ENCODE data around the gene NTN5.

Gene NTN5

GRCh38 chr19:48708471-48708870 lies 35.7 kb upstream of the NTN5 start:
- Histone ChIP-seq H3K4me1 (ENCODE audit: control insufficient read depth, low read length) (peaks cover 8% of the 10 kb centered on the region), H3K27me3 (ENCODE audit: control insufficient read depth, low read length) (no peaks in the 10 kb centered on the region), H3K4me2 (ENCODE audit: low read length) (no peak overlapping the region), H3F3A (ENCODE audit: control insufficient read depth, insufficient read depth) (no peaks in the 10 kb centered on the region), H3K9me3 (ENCODE audit: control insufficient read depth, insufficient read depth, low read length) (no peaks in the 10 kb centered on the region), H3K79me2 (ENCODE audit: control insufficient read depth, low read length) (no peaks in the 10 kb centered on the region), H3K9me2 (replicated peaks; ENCODE audit: control insufficient read depth, low read length) (no peaks in the 10 kb centered on the region), H3K4me3 (ENCODE audit: low read length) (no peak overlapping the region), H4K20me1 (ENCODE audit: control insufficient read depth, insufficient read depth, low read depth, low read length) (no peaks in the 10 kb centered on the region), H3K27ac (ENCODE audit: low read depth, low read length) (no peak overlapping the region), H3K36me3 (ENCODE audit: control insufficient read depth, low read length) (no peaks in the 10 kb centered on the region)
- TF ChIP-seq CTCF (IDR thresholded peaks at IDR 0.05; ENCODE audit: low read depth, low read length, poor library complexity, severe bottlenecking) (no peak), EZH2phosphoT487 (IDR thresholded peaks at IDR 0.05; ENCODE audit: borderline replicate concordance, low read length) (no peak)

GRCh38 chr19:48705431-48705830 lies 32.6 kb upstream of the NTN5 start:
- no peaks in the 10 kb centered on the region for H3K79me2 ChIP-seq (ENCODE audit: control insufficient read depth, low read length)
- no peak overlapping the region for H3K4me3 ChIP-seq (ENCODE audit: low read length)
- no peak overlapping the region for H3K27ac ChIP-seq (ENCODE audit: low read depth, low read length)
- no peaks in the 10 kb centered on the region for H3K9me3 ChIP-seq (ENCODE audit: control insufficient read depth, insufficient read depth, low read length)
- H3K4me1 ChIP-seq (ENCODE audit: control insufficient read depth, low read length), result no peaks in the 10 kb centered on the region
- H4K20me1 ChIP-seq (ENCODE audit: control insufficient read depth, insufficient read depth, low read depth, low read length), result no peaks in the 10 kb centered on the region
- H3F3A ChIP-seq (ENCODE audit: control insufficient read depth, insufficient read depth), result no peaks in the 10 kb centered on the region
- TF ChIP-seq EZH2phosphoT487 (IDR thresholded peaks at IDR 0.05; ENCODE audit: borderline replicate concordance, low read length), result no peak
- TF ChIP-seq CTCF (IDR thresholded peaks at IDR 0.05; ENCODE audit: low read depth, low read length, poor library complexity, severe bottlenecking), result no peak
- no peaks in the 10 kb centered on the region for H3K27me3 ChIP-seq (ENCODE audit: control insufficient read depth, low read length)
- no peak overlapping the region for H3K4me2 ChIP-seq (ENCODE audit: low read length)
- no peaks in the 10 kb centered on the region for H3K36me3 ChIP-seq (ENCODE audit: control insufficient read depth, low read length)
- no peaks in the 10 kb centered on the region for H3K9me2 ChIP-seq (replicated peaks; ENCODE audit: control insufficient read depth, low read length)

GRCh38 chr19:48703316-48703715 lies 30.5 kb upstream of the NTN5 start:
- H3K9me2 ChIP-seq (replicated peaks; ENCODE audit: control insufficient read depth, low read length), result no peaks in the 10 kb centered on the region
- H3K36me3 ChIP-seq (ENCODE audit: control insufficient read depth, low read length), result no peaks in the 10 kb centered on the region
- H3K27me3 ChIP-seq (ENCODE audit: control insufficient read depth, low read length), result no peaks in the 10 kb centered on the region
- H3K9me3 ChIP-seq (ENCODE audit: control insufficient read depth, insufficient read depth, low read length), result no peaks in the 10 kb centered on the region
- no peaks in the 10 kb centered on the region for H3K4me1 ChIP-seq (ENCODE audit: control insufficient read depth, low read length)
- TF ChIP-seq CTCF (IDR thresholded peaks at IDR 0.05; ENCODE audit: low read depth, low read length, poor library complexity, severe bottlenecking) (no peak), EZH2phosphoT487 (IDR thresholded peaks at IDR 0.05; ENCODE audit: borderline replicate concordance, low read length) (no peak)
- no peaks in the 10 kb centered on the region for H4K20me1 ChIP-seq (ENCODE audit: control insufficient read depth, insufficient read depth, low read depth, low read length)
- no peak overlapping the region for H3K27ac ChIP-seq (ENCODE audit: low read depth, low read length)
- no peak overlapping the region for H3K4me3 ChIP-seq (ENCODE audit: low read length)
- no peaks in the 10 kb centered on the region for H3K79me2 ChIP-seq (ENCODE audit: control insufficient read depth, low read length)
- no peak overlapping the region for H3K4me2 ChIP-seq (ENCODE audit: low read length)
- H3F3A ChIP-seq (ENCODE audit: control insufficient read depth, insufficient read depth), result no peaks in the 10 kb centered on the region

- H3K27me3 ChIP-seq (ENCODE audit: control insufficient read depth, low read length), result no peaks in the 10 kb centered on the region
- no peaks in the 10 kb centered on the region for H3K79me2 ChIP-seq (ENCODE audit: control insufficient read depth, low read length)
- H3F3A ChIP-seq (ENCODE audit: control insufficient read depth, insufficient read depth), result no peaks in the 10 kb centered on the region
- H4K20me1 ChIP-seq (ENCODE audit: control insufficient read depth, insufficient read depth, low read depth, low read length), result no peaks in the 10 kb centered on the region
- H3K9me3 ChIP-seq (ENCODE audit: control insufficient read depth, insufficient read depth, low read length), result no peaks in the 10 kb centered on the region
- H3K4me2 ChIP-seq (ENCODE audit: low read length), result no peak overlapping the region
- TF ChIP-seq EZH2phosphoT487 (IDR thresholded peaks at IDR 0.05; ENCODE audit: borderline replicate concordance, low read length) (no peak), CTCF (IDR thresholded peaks at IDR 0.05; ENCODE audit: low read depth, low read length, poor library complexity, severe bottlenecking) (no peak)
- H3K36me3 ChIP-seq (ENCODE audit: control insufficient read depth, low read length), result no peaks in the 10 kb centered on the region
- no peak overlapping the region for H3K4me3 ChIP-seq (ENCODE audit: low read length)
- H3K4me1 ChIP-seq (ENCODE audit: control insufficient read depth, low read length), result no peaks in the 10 kb centered on the region
- no peaks in the 10 kb centered on the region for H3K9me2 ChIP-seq (replicated peaks; ENCODE audit: control insufficient read depth, low read length)
- H3K27ac ChIP-seq (ENCODE audit: low read depth, low read length), result no peak overlapping the region
These were observed 29.9 kb upstream of the NTN5 start for GRCh38 chr19:48702701-48703100.
